Measurements from ENCODE around the gene AFP.

DNA sequence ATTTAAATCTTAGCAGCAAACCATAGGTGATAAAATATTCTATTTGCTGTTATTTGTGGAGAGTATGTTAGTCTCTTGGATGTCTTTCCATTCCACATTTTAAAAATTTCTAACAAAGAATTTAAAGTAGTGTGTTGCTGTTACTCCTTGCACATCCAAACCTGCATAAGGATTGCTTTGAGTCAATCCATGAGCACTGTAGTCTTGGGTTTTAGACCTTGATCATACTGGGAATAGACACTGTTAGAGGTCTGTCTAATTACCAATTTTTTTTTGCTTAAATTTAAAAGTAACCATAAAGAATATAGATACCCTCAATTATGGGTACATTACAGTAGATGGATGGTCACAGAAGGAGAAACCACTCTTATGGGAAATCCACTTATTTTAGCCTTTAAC lies 1.5 kb downstream of the AFP start:
- TF ChIP-seq, protein P1, sequence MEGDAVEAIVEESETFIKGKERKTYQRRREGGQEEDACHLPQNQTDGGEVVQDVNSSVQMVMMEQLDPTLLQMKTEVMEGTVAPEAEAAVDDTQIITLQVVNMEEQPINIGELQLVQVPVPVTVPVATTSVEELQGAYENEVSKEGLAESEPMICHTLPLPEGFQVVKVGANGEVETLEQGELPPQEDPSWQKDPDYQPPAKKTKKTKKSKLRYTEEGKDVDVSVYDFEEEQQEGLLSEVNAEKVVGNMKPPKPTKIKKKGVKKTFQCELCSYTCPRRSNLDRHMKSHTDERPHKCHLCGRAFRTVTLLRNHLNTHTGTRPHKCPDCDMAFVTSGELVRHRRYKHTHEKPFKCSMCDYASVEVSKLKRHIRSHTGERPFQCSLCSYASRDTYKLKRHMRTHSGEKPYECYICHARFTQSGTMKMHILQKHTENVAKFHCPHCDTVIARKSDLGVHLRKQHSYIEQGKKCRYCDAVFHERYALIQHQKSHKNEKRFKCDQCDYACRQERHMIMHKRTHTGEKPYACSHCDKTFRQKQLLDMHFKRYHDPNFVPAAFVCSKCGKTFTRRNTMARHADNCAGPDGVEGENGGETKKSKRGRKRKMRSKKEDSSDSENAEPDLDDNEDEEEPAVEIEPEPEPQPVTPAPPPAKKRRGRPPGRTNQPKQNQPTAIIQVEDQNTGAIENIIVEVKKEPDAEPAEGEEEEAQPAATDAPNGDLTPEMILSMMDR (IDR thresholded peaks at IDR 0.05; ENCODE audit: poor library complexity) = no peak
- no peak for TF ChIP-seq EZH2 (IDR thresholded peaks at IDR 0.05; ENCODE audit: borderline replicate concordance)
- TF ChIP-seq EZH2phosphoT487 (IDR thresholded peaks at IDR 0.05; ENCODE audit: low read depth, severe bottlenecking, unreplicated experiment) = no peak
